T-helper 1 cell treated with Interleukin-12 subunit alpha and Interleukin-12 subunit beta and Interleukin-4 antibody, amounts not matched to agents 30 μg/mL and 1 μg/mL, for 36 hours (primary cell): ENCODE measurements around the gene SLC27A6.

ENCODE experiments used
- H3K27ac Mint-ChIP-seq: one replicate; pipeline ENCODE4 v1.8.0; 2021; ENCODE audit warnings: mild to moderate bottlenecking, mixed read lengths
- H3K27me3 Mint-ChIP-seq: one replicate; pipeline ENCODE4 v1.8.0; 2021; ENCODE audit warnings: low read depth, mixed read lengths
- H3K36me3 Mint-ChIP-seq: one replicate; pipeline ENCODE4 v1.8.0; 2021; ENCODE audit warnings: low read depth, mixed read lengths
- H3K4me1 Mint-ChIP-seq: one replicate; pipeline ENCODE4 v1.8.0; 2021; ENCODE audit warnings: low read depth, mixed read lengths
- H3K4me3 Mint-ChIP-seq: one replicate; pipeline ENCODE4 v1.8.0; 2021; ENCODE audit warnings: mild to moderate bottlenecking, moderate library complexity, mixed read lengths
- H3K9me3 Mint-ChIP-seq: one replicate; pipeline ENCODE4 v1.8.0; 2021; ENCODE audit warnings: mixed read lengths

SLC27A6 gene

GRCh38 chr5:129067745-129068144, 102.5 kb downstream of the SLC27A6 start:
- no peak overlapping the region for H3K27ac Mint-ChIP-seq
- no peaks in the 10 kb centered on the region for H3K9me3 Mint-ChIP-seq

GRCh38 chr5:129069292-129069691, 104.0 kb downstream of the SLC27A6 start:
- H3K27ac Mint-ChIP-seq, result no peak overlapping the region
- H3K27me3 Mint-ChIP-seq, result peaks cover 8% of the 10 kb centered on the region
- H3K36me3 Mint-ChIP-seq, result no peaks in the 10 kb centered on the region
- no peak overlapping the region for H3K4me3 Mint-ChIP-seq
- H3K9me3 Mint-ChIP-seq, result no peaks in the 10 kb centered on the region
- no peaks in the 10 kb centered on the region for H3K4me1 Mint-ChIP-seq

More at GRCh38 chr5:129067745-129068144, 102.5 kb downstream of the SLC27A6 start:
- Mint-ChIP-seq H3K4me1 (no peaks in the 10 kb centered on the region), H3K36me3 (no peaks in the 10 kb centered on the region), H3K27me3 (peaks cover 11% of the 10 kb centered on the region), H3K4me3 (no peak overlapping the region)

GRCh38 chr5:129073111-129073510, 107.8 kb downstream of the SLC27A6 start:
- Mint-ChIP-seq H3K36me3 (no peaks in the 10 kb centered on the region), H3K9me3 (no peaks in the 10 kb centered on the region), H3K27ac (no peak overlapping the region), H3K4me1 (no peaks in the 10 kb centered on the region), H3K27me3 (peaks cover 8% of the 10 kb centered on the region), H3K4me3 (no peak overlapping the region)

- Mint-ChIP-seq H3K4me3 (no peak overlapping the region), H3K27me3 (peaks cover 3% of the 10 kb centered on the region), H3K27ac (no peak overlapping the region), H3K4me1 (no peaks in the 10 kb centered on the region), H3K9me3 (no peaks in the 10 kb centered on the region), H3K36me3 (no peaks in the 10 kb centered on the region)
These were observed 109.6 kb downstream of the SLC27A6 start for GRCh38 chr5:129074903-129075302.

GRCh38 chr5:129077433-129078075, 112.3 kb downstream of the SLC27A6 start:
- Mint-ChIP-seq H3K4me3 (no peak overlapping the region), H3K27me3 (peaks cover 8% of the 10 kb centered on the region), H3K9me3 (no peaks in the 10 kb centered on the region), H3K27ac (no peak overlapping the region), H3K36me3 (no peaks in the 10 kb centered on the region), H3K4me1 (no peaks in the 10 kb centered on the region)

GRCh38 chr5:129078247-129078646, 113.0 kb downstream of the SLC27A6 start:
- Mint-ChIP-seq H3K36me3 (no peaks in the 10 kb centered on the region), H3K9me3 (no peaks in the 10 kb centered on the region), H3K4me1 (no peaks in the 10 kb centered on the region), H3K4me3 (no peak overlapping the region), H3K27ac (no peak overlapping the region), H3K27me3 (peaks cover 8% of the 10 kb centered on the region)

GRCh38 chr5:129078660-129079059, 113.4 kb downstream of the SLC27A6 start:
- H3K4me3 Mint-ChIP-seq, result no peak overlapping the region
- H3K4me1 Mint-ChIP-seq, result no peaks in the 10 kb centered on the region
- H3K27ac Mint-ChIP-seq, result no peak overlapping the region
- H3K36me3 Mint-ChIP-seq, result no peaks in the 10 kb centered on the region
- H3K9me3 Mint-ChIP-seq, result no peaks in the 10 kb centered on the region
- peaks cover 12% of the 10 kb centered on the region for H3K27me3 Mint-ChIP-seq

- Mint-ChIP-seq H3K4me3 (no peak overlapping the region), H3K27me3 (peaks cover 15% of the 10 kb centered on the region), H3K4me1 (no peaks in the 10 kb centered on the region), H3K9me3 (no peaks in the 10 kb centered on the region), H3K27ac (no peak overlapping the region), H3K36me3 (no peaks in the 10 kb centered on the region)
These were observed 114.2 kb downstream of the SLC27A6 start for GRCh38 chr5:129079496-129079895.

GRCh38 chr5:129080766-129081165, 115.5 kb downstream of the SLC27A6 start:
- H3K9me3 Mint-ChIP-seq, result no peaks in the 10 kb centered on the region
- H3K36me3 Mint-ChIP-seq, result no peaks in the 10 kb centered on the region
- H3K4me3 Mint-ChIP-seq, result no peak overlapping the region
- H3K27ac Mint-ChIP-seq, result no peak overlapping the region
- H3K27me3 Mint-ChIP-seq, result peaks cover 20% of the 10 kb centered on the region
- no peaks in the 10 kb centered on the region for H3K4me1 Mint-ChIP-seq

GRCh38 chr5:129082225-129083136, 117.2 kb downstream of the SLC27A6 start:
- Mint-ChIP-seq H3K36me3 (no peaks in the 10 kb centered on the region), H3K4me3 (no peak overlapping the region), H3K27ac (no peak overlapping the region), H3K4me1 (no peaks in the 10 kb centered on the region), H3K27me3 (peaks cover 29% of the 10 kb centered on the region), H3K9me3 (no peaks in the 10 kb centered on the region)
